ENCODE results near the gene BBS2. TPM values are rescaled to one million over a fixed set of nuclear protein-coding genes. Genes with fewer than 3 reads are reported as not detected.

The BBS2 gene
- total and polyA plus RNA-seq, 2 of the 13 experiments (the other 11 are each of a cell fraction or from before 2014, with no cell fraction given): 59.7 to 68.3 TPM

- TF ChIP-seq ATF6 (CRISPR knock-in tag; conservative IDR thresholded peaks at IDR 0.05) (no peak), JUND (CRISPR knock-in tag; IDR thresholded peaks at IDR 0.05) (no peak), MAX (IDR thresholded peaks at IDR 0.05) (peak; percentile 60), MZF1 (CRISPR knock-in tag; IDR thresholded peaks at IDR 0.05; ENCODE audit: borderline replicate concordance) (peak; percentile 72; the same call in 1 of the 2 replicates), ZBTB2 (CRISPR knock-in tag; IDR thresholded peaks at IDR 0.05; ENCODE audit: low read depth) (0 out of 2 replicates have a peak, but pooled peaks have one; percentile 20), GMEB1 (CRISPR knock-in tag; IDR thresholded peaks at IDR 0.05; ENCODE audit: borderline replicate concordance) (peak; percentile 97), EEA1 (CRISPR knock-in tag; IDR thresholded peaks at IDR 0.05; ENCODE audit: borderline replicate concordance) (0 out of 2 replicates have a peak, but pooled peaks have one; percentile 67), REXO4 (CRISPR knock-in tag; IDR thresholded peaks at IDR 0.05; ENCODE audit: borderline replicate concordance) (no peak), YEATS2 (CRISPR knock-in tag; IDR thresholded peaks at IDR 0.05; ENCODE audit: borderline replicate concordance) (peak; percentile 93; the same call in 1 of the 2 replicates), TBX2 (CRISPR knock-in tag; IDR thresholded peaks at IDR 0.05; ENCODE audit: borderline replicate concordance) (peak; percentile 80), PAWR (CRISPR knock-in tag; IDR thresholded peaks at IDR 0.05; ENCODE audit: borderline replicate concordance) (no peak), AGO1 (IDR thresholded peaks at IDR 0.05; ENCODE audit: low read depth, low read length, poor library complexity, severe bottlenecking) (peak; percentile 70), ZFP91 (CRISPR knock-in tag; IDR thresholded peaks at IDR 0.05; ENCODE audit: borderline replicate concordance) (peak; percentile 95), SYNCRIP (IDR thresholded peaks at IDR 0.05; ENCODE audit: insufficient read depth, low read depth, low read length) (no peak), ZNF33B (CRISPR knock-in tag; IDR thresholded peaks at IDR 0.05) (no peak), SP140L (CRISPR knock-in tag; IDR thresholded peaks at IDR 0.05; ENCODE audit: borderline replicate concordance) (no peak), GABPA (IDR thresholded peaks at IDR 0.05; ENCODE audit: low read depth, low read length) (peak; percentile 92), GABPA (CRISPR knock-in tag; IDR thresholded peaks at IDR 0.05; ENCODE audit: low read depth) (peak; percentile 98), ZNF660 (CRISPR knock-in tag; IDR thresholded peaks at IDR 0.05; ENCODE audit: borderline replicate concordance, low read depth) (no peak), KMT2B (CRISPR knock-in tag; IDR thresholded peaks at IDR 0.05) (peak; percentile 93), TAF1 (CRISPR knock-in tag; IDR thresholded peaks at IDR 0.05) (peak; percentile 89), ESRRA (CRISPR knock-in tag; IDR thresholded peaks at IDR 0.05; ENCODE audit: low read depth) (no peak; the same call in 1 of the 2 replicates)
Observed at GRCh38 chr16:56450986-56451752, 68.7 kb downstream of the BBS2 start, which contains the start of the genes NUDT21 and OGFOD1 (continued).

All from HepG2 (cell line).